H9 (cell line): ENCODE data around the gene FCAMR. TPM values are rescaled to one million over a fixed set of nuclear protein-coding genes. Genes with fewer than 3 reads are reported as not detected.

Experiments used
- DNase-seq: peaks from one replicate; pipeline ENCODE4 v3.0.0-alpha.2; 2017
- H2AFZ ChIP-seq: one replicate; pipeline ENCODE4 v1.6.1; 2013; ENCODE audit warnings: mild to moderate bottlenecking, low read length, control low read depth, moderate library complexity
- H2AK5ac ChIP-seq: 2 replicates; pipeline ENCODE4 v1.6.1; 2013; ENCODE audit warnings: low read length, control low read depth, mixed read lengths; ENCODE audit not compliant: insufficient read length
- H2BK120ac ChIP-seq: one replicate; pipeline ENCODE4 v1.6.1; 2013; ENCODE audit warnings: low read depth, mild to moderate bottlenecking, low read length, control low read depth, inconsistent platforms; ENCODE audit not compliant: poor library complexity, severe bottlenecking
- H2BK12ac ChIP-seq: 2 replicates; pipeline ENCODE4 v1.6.1; 2013; ENCODE audit warnings: low read length, control low read depth, mixed read lengths, low read depth; ENCODE audit not compliant: insufficient read length
- H2BK15ac ChIP-seq: 2 replicates; pipeline ENCODE4 v1.6.1; 2013; ENCODE audit warnings: low read depth, low read length, control low read depth
- H2BK20ac ChIP-seq: one replicate; pipeline ENCODE4 v1.6.1; 2013; ENCODE audit warnings: low read depth, mild to moderate bottlenecking, low read length, control low read depth, inconsistent platforms; ENCODE audit not compliant: poor library complexity, severe bottlenecking
- H2BK5ac ChIP-seq: 2 replicates; pipeline ENCODE4 v1.6.1; 2013; ENCODE audit warnings: low read length, control low read depth, mixed read lengths; ENCODE audit not compliant: insufficient read length
- H3K14ac ChIP-seq: 2 replicates; pipeline ENCODE4 v1.6.1; 2013; ENCODE audit warnings: low read length, control low read depth; ENCODE audit not compliant: insufficient read depth
- H3K18ac ChIP-seq: 2 replicates; pipeline ENCODE4 v1.6.1; 2013; ENCODE audit warnings: low read depth, mild to moderate bottlenecking, mixed read lengths, low read length, control low read depth; ENCODE audit not compliant: insufficient read length
- H3K23ac ChIP-seq: 2 replicates; pipeline ENCODE4 v1.6.1; 2013; ENCODE audit warnings: low read length, control low read depth, mixed read lengths, low read depth; ENCODE audit not compliant: insufficient read length
- H3K23me2 ChIP-seq: 2 replicates; pipeline ENCODE4 v1.6.1; 2013; ENCODE audit warnings: low read depth, mild to moderate bottlenecking, mixed read lengths, low read length, control low read depth; ENCODE audit not compliant: insufficient read length, poor library complexity, severe bottlenecking
- H3K27ac ChIP-seq: 2 replicates; pipeline ENCODE4 v1.5.1; 2013; ENCODE audit warnings: low read length, control low read depth, mixed read lengths, low read depth; ENCODE audit not compliant: insufficient read length
- H3K27me3 ChIP-seq: 2 replicates; pipeline ENCODE4 v1.6.1; 2013; ENCODE audit warnings: low read length, control low read depth, inconsistent platforms; ENCODE audit not compliant: insufficient read depth
- H3K4ac ChIP-seq: 2 replicates; pipeline ENCODE4 v1.6.1; 2013; ENCODE audit warnings: low read depth, mild to moderate bottlenecking, control low read depth, inconsistent platforms, low read length, moderate library complexity
- H3K4me1 ChIP-seq: 2 replicates; pipeline ENCODE4 v1.6.1; 2013; ENCODE audit warnings: low read length, control low read depth, inconsistent platforms; ENCODE audit not compliant: insufficient read depth
- H3K4me2 ChIP-seq: 2 replicates; pipeline ENCODE4 v1.6.1; 2013; ENCODE audit warnings: low read length, control low read depth, mixed read lengths; ENCODE audit not compliant: insufficient read length, insufficient read depth
- H3K56ac ChIP-seq: 2 replicates; pipeline ENCODE4 v1.6.1; 2013; ENCODE audit warnings: low read depth, mild to moderate bottlenecking, mixed read lengths, low read length, control low read depth; ENCODE audit not compliant: insufficient read length
- H3K79me1 ChIP-seq: 2 replicates; pipeline ENCODE4 v1.6.1; 2013; ENCODE audit warnings: low read depth, mild to moderate bottlenecking, moderate library complexity, low read length, control low read depth, inconsistent platforms; ENCODE audit not compliant: insufficient read depth, poor library complexity, severe bottlenecking
- H3K79me2 ChIP-seq: 2 replicates; pipeline ENCODE4 v1.6.1; 2013; ENCODE audit warnings: low read length, control low read depth, inconsistent platforms; ENCODE audit not compliant: insufficient read depth
- H3K9ac ChIP-seq: 2 replicates; pipeline ENCODE4 v1.6.1; 2013; ENCODE audit warnings: low read length, control low read depth, mixed read lengths; ENCODE audit not compliant: insufficient read length; ENCODE audit errors: extremely low read depth
- H3K9me3 ChIP-seq: one replicate; pipeline ENCODE4 v1.6.1; 2013; ENCODE audit warnings: low read depth, low read length, inconsistent platforms; ENCODE audit not compliant: control insufficient read depth
- H3T11ph ChIP-seq: one replicate; pipeline ENCODE4 v1.6.1; 2013; ENCODE audit warnings: mild to moderate bottlenecking, low read length, control low read depth, inconsistent platforms
- H4K20me1 ChIP-seq: one replicate; pipeline ENCODE4 v1.6.1; 2013; ENCODE audit not compliant: control insufficient read depth, insufficient read length, insufficient read depth
- H4K5ac ChIP-seq: 2 replicates; pipeline ENCODE4 v1.6.1; 2013; ENCODE audit warnings: low read depth, mild to moderate bottlenecking, mixed read lengths, low read length, control low read depth; ENCODE audit not compliant: insufficient read length
- H4K8ac ChIP-seq: replicated peaks from 2 replicates; pipeline ENCODE4 v1.6.1; 2013; ENCODE audit warnings: low read length, control low read depth, mixed read lengths, low read depth; ENCODE audit not compliant: insufficient read length
- H4K91ac ChIP-seq: 2 replicates; pipeline ENCODE4 v1.6.1; 2013; ENCODE audit warnings: low read depth, mild to moderate bottlenecking, moderate library complexity, mixed read lengths, low read length, control low read depth; ENCODE audit not compliant: insufficient read length
- H3K27ac Mint-ChIP-seq, 3 experiments: 2 replicates in 2 of 3; 3 replicates in 1 of 3; pipeline ENCODE4 v1.8.0; 2020 to 2021; ENCODE audit warnings: mixed read lengths in 3 of 3, mild to moderate bottlenecking in 1 of 3, moderate library complexity in 1 of 3
- H3K27me3 Mint-ChIP-seq: 2 replicates; pipeline ENCODE4 v1.8.0; 2021; ENCODE audit warnings: low read depth, mild to moderate bottlenecking, moderate library complexity, mixed read lengths
- H3K36me3 Mint-ChIP-seq, 3 experiments: 2 replicates in 2 of 3; 3 replicates in 1 of 3; pipeline ENCODE4 v1.8.0; 2020 to 2021; ENCODE audit warnings: low read depth in 3 of 3, mixed read lengths in 3 of 3; ENCODE audit not compliant: insufficient read depth in 1 of 3
- H3K4me1 Mint-ChIP-seq, 2 experiments: 2 replicates each; pipeline ENCODE4 v1.8.0; 2020; ENCODE audit warnings: mixed read lengths in 2 of 2
- H3K4me3 Mint-ChIP-seq, 2 experiments: 2 replicates in 1 of 2; 3 replicates in 1 of 2; pipeline ENCODE4 v1.8.0; 2020 to 2021; ENCODE audit warnings: mild to moderate bottlenecking in 2 of 2, mixed read lengths in 2 of 2, moderate library complexity in 1 of 2
- H3K9me3 Mint-ChIP-seq, 2 experiments: 2 replicates in 1 of 2; 3 replicates in 1 of 2; pipeline ENCODE4 v1.8.0; 2020; ENCODE audit warnings: mild to moderate bottlenecking in 2 of 2, mixed read lengths in 2 of 2, moderate library complexity in 1 of 2
- WGBS: extraction: QIAGEN DNeasy Blood & Tissue Kit; methylation state at CpG from one replicate; pipeline ENCODE4 v1.1.7; 2013; ENCODE audit warnings: missing lambda C conversion rate, low lambda C conversion rate, mixed read lengths; ENCODE audit not compliant: insufficient read length; ENCODE audit errors: extremely low coverage; 5-methylcytosine and 5-hydroxymethylcytosine counted together
- total RNA-seq: library from RNA; stranded (reverse); gene quantifications from 2 replicates; pipeline ENCODE4 v1.2.1, GENCODE V29; 2021
- TF ChIP-seq, protein P1 (sequence below): fragments of 200-600 bp; sonication (generic); conservative IDR thresholded peaks from 3 replicates; pipeline ENCODE4 v1.8.0; 2021; ENCODE audit warnings: antibody characterized with exemption, mild to moderate bottlenecking

The FCAMR gene
- total RNA-seq, 1 experiment from 2014 or later: not detected

DNA sequence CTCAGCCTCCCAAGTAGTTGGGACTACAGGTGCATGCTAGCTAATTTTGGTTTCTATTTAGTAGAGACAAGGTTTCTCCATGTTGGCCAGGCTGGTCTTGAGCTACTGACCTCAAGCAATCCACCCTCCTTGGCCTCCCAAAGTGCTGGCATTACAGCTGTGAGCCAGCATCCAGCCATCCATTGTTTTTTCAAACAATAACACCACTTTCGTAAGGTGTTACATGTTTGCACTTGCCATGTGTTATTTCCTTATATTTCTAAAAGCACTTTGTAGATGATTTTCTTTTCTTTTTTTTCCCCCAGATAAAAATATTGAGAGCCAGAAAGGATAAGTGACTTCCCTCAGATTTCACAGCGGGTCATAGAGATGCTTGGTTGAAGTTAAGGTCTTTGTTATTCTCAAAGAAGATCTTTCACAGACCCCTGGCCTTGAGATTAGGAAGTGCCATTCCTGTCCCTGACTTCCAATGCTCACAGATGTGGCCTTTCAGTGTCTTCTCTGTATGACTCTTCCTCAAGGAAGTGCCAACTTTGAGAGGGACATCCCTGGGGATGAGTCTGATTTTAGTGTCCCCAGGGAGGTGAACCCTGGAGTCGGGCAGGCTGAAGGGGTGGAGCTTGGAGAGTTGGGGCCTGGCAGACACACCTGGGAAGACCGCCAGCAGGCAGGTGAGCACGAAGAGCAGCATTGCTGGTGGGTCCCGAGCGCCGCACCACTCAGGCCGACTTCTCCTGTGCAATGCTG lies 30.2 kb downstream of the FCAMR start:
- no peaks in the 10 kb centered on the region for H3K27me3 ChIP-seq
- no peaks in the 10 kb centered on the region for H3K79me2 ChIP-seq
- no peak overlapping the region for H3K4me3 Mint-ChIP-seq
- no peak overlapping the region for H3K18ac ChIP-seq
- TF ChIP-seq, protein P1, sequence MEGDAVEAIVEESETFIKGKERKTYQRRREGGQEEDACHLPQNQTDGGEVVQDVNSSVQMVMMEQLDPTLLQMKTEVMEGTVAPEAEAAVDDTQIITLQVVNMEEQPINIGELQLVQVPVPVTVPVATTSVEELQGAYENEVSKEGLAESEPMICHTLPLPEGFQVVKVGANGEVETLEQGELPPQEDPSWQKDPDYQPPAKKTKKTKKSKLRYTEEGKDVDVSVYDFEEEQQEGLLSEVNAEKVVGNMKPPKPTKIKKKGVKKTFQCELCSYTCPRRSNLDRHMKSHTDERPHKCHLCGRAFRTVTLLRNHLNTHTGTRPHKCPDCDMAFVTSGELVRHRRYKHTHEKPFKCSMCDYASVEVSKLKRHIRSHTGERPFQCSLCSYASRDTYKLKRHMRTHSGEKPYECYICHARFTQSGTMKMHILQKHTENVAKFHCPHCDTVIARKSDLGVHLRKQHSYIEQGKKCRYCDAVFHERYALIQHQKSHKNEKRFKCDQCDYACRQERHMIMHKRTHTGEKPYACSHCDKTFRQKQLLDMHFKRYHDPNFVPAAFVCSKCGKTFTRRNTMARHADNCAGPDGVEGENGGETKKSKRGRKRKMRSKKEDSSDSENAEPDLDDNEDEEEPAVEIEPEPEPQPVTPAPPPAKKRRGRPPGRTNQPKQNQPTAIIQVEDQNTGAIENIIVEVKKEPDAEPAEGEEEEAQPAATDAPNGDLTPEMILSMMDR: no peak
- H3K56ac ChIP-seq: no peak overlapping the region
- H4K91ac ChIP-seq: no peak overlapping the region
- H3K4me1 Mint-ChIP-seq: peaks cover 5 to 9% of the 10 kb centered on the region in 2 experiments; a peak in 3 of 4 replicates
- no peaks in the 10 kb centered on the region for H3K23me2 ChIP-seq
- no peaks in the 10 kb centered on the region for H3K9me3 Mint-ChIP-seq
- no peak for DNase-seq
- no peaks in the 10 kb centered on the region for H3K4me1 ChIP-seq
- H3K4ac ChIP-seq: no peak overlapping the region
- H4K20me1 ChIP-seq: no peaks in the 10 kb centered on the region
- H4K5ac ChIP-seq: no peak overlapping the region
- H3K9ac ChIP-seq: no peak overlapping the region
- H3K27me3 Mint-ChIP-seq: peaks cover 15% of the 10 kb centered on the region
- H3K4me2 ChIP-seq: no peak overlapping the region
- H2BK20ac ChIP-seq: no peak overlapping the region
- H3K36me3 Mint-ChIP-seq: no peaks in the 10 kb centered on the region
- H3K23ac ChIP-seq: no peak overlapping the region
- no peak overlapping the region for H4K8ac ChIP-seq
- H2AFZ ChIP-seq: no peak overlapping the region
- no peak overlapping the region for H3K27ac Mint-ChIP-seq
- no peaks in the 10 kb centered on the region for H3K9me3 ChIP-seq
- WGBS: no CpG with 5 or more reads among the region's 9 CpGs
- no peak overlapping the region for H2AK5ac ChIP-seq
- no peak overlapping the region for H3K27ac ChIP-seq
- H3K14ac ChIP-seq: no peak overlapping the region
- H3K79me1 ChIP-seq: no peaks in the 10 kb centered on the region
- no peak overlapping the region for H2BK5ac ChIP-seq
- no peak overlapping the region for H3T11ph ChIP-seq
- no peak overlapping the region for H2BK15ac ChIP-seq
- H2BK12ac ChIP-seq: no peak overlapping the region
- no peak overlapping the region for H2BK120ac ChIP-seq
